Peyer's patch (tissue), 4 donors: Measurements from ENCODE around the gene ADGRG1. TPM values are rescaled to one million over a fixed set of nuclear protein-coding genes. Genes with fewer than 3 reads are reported as not detected.

Source experiments
- DNase-seq, 3 donors: peaks; one replicate each; pipeline ENCODE4 v3.0.0-alpha.2; 2017 to 2019
- H3K27ac ChIP-seq, 4 donors: fragments of 200-600 bp; sonication (generic); one replicate each; pipeline ENCODE4 v1.5.1; 2016 to 2019
- H3K27me3 ChIP-seq, 2 donors: fragments of 200-600 bp; sonication (generic); one replicate each; pipeline ENCODE4 v1.5.1; 2019
- H3K36me3 ChIP-seq, 3 donors: fragments of 200-600 bp; sonication (generic); one replicate each; pipeline ENCODE4 v1.5.1; 2016 to 2019
- H3K4me1 ChIP-seq, 4 donors: fragments of 200-600 bp; sonication (generic); one replicate each; pipeline ENCODE4 v1.5.1; 2016 to 2019
- H3K4me3 ChIP-seq, 4 donors: fragments of 200-600 bp; sonication (generic); 1 replicate in 3 of 4; 2 replicates in 1 of 4; pipeline ENCODE4 v1.5.1; 2016 to 2019; ENCODE audit warnings: mild to moderate bottlenecking in 1 of 4
- H3K9me3 ChIP-seq, 4 donors: fragments of 200-600 bp; sonication (generic); one replicate each; pipeline ENCODE4 v1.5.1; 2016 to 2019; ENCODE audit warnings: mild to moderate bottlenecking in 1 of 4
- POLR2A ChIP-seq, 2 donors: fragments of 450-650 bp; IDR thresholded peaks; one replicate each; pipeline ENCODE4 v1.5.1; 2017; ENCODE audit warnings: antibody characterized with exemption in 2 of 2, mild to moderate bottlenecking in 2 of 2, moderate library complexity in 2 of 2
- total RNA-seq, 4 donors: library from RNA; depleted of rRNA; stranded (reverse); fragments of >200 nt; gene quantifications; one replicate each; pipeline ENCODE4 v1.1.0, GENCODE V29; 2016
- TF ChIP-seq, protein P1 (sequence below), 6 experiments: fragments of 450-650 bp in 4 of 6; fragments of 200-600 bp in 2 of 6; sonication (generic) in 1 of 6; IDR thresholded peaks; one replicate each; pipeline ENCODE4 v1.5.1; 2017 to 2019; ENCODE audit warnings: antibody characterized with exemption in 6 of 6, mild to moderate bottlenecking in 3 of 6, moderate library complexity in 1 of 6

Gene ADGRG1
- total RNA-seq, 4 donors from 2014 or later = 12.8 to 50.3 (median 34.7) TPM

DNA sequence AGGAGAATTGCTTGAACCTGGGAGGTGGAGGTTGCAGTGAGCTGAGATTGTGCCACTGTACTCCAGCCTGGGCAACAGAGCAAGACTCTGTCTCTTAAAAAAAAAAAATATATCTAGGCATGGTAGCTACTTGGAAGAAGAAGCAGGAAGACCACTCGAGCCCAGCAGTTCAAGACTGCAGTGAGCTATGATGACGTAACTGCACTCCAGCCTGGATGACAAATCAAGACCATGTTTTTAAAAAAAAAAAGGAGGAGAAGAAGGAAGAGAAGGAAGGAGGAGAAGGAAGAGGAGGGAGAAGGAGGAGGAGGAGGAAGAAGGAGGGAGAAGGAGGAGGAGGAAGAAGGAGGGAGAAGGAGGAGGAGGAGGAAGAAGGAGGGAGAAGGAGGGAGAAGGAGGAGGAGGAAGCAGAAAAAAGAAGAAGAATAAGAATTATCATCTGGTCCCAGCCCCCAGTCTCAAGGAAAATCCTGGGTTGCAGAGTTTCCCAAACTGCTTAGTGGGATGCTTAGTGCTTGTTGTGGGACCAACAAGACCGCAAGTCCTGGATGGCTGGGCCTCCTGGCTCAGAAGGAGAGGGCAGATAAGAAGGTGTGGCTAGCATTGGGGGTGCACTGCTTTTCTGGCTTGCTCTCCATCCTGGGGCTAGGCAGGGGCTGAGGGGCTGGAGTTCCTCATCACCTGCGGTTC lies 62.5 kb downstream of the ADGRG1 start:
- H3K36me3 ChIP-seq = no peaks in the 10 kb centered on the region
- H3K4me3 ChIP-seq = no peak overlapping the region
- DNase-seq = peak in 1 of 3 donors; percentile 26
- no peaks in the 10 kb centered on the region for H3K27me3 ChIP-seq
- no peaks in the 10 kb centered on the region for H3K9me3 ChIP-seq
- TF ChIP-seq, protein P1, sequence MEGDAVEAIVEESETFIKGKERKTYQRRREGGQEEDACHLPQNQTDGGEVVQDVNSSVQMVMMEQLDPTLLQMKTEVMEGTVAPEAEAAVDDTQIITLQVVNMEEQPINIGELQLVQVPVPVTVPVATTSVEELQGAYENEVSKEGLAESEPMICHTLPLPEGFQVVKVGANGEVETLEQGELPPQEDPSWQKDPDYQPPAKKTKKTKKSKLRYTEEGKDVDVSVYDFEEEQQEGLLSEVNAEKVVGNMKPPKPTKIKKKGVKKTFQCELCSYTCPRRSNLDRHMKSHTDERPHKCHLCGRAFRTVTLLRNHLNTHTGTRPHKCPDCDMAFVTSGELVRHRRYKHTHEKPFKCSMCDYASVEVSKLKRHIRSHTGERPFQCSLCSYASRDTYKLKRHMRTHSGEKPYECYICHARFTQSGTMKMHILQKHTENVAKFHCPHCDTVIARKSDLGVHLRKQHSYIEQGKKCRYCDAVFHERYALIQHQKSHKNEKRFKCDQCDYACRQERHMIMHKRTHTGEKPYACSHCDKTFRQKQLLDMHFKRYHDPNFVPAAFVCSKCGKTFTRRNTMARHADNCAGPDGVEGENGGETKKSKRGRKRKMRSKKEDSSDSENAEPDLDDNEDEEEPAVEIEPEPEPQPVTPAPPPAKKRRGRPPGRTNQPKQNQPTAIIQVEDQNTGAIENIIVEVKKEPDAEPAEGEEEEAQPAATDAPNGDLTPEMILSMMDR (IDR thresholded peaks at IDR 0.05) = no peak
- no peak for TF ChIP-seq POLR2A (IDR thresholded peaks at IDR 0.05)
- no peak overlapping the region for H3K27ac ChIP-seq
- peaks cover 0 to 8% (median 0%) of the 10 kb centered on the region in 4 donors for H3K4me1 ChIP-seq

DNA sequence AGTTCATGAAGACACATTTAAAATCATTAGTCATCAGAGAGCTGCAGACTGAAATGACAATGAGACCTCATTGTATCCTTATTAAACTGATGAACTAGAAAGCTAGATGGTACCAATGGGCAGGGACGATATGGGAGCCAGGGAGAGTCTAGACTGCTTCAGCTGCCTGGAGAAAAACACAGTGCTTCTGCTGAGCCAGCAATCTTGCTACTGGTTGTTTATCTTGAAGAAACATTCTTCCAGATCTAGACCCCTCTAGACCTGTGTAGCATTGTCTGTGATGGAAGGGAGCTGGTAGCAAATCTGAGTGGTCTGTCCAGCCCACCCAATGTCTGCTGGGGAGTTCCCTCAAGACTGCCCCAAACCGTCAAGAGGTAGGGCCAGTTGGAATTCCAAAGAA lies 64.2 kb downstream of the ADGRG1 start:
- no peak overlapping the region for H3K4me3 ChIP-seq
- no peaks in the 10 kb centered on the region for H3K9me3 ChIP-seq
- no peak for DNase-seq
- no peak overlapping the region for H3K27ac ChIP-seq
- TF ChIP-seq, protein P1 (IDR thresholded peaks at IDR 0.05) = no peak
- TF ChIP-seq POLR2A (IDR thresholded peaks at IDR 0.05) = no peak
- H3K4me1 ChIP-seq = peaks cover 0 to 8% (median 0%) of the 10 kb centered on the region in 4 donors
- no peaks in the 10 kb centered on the region for H3K27me3 ChIP-seq
- no peaks in the 10 kb centered on the region for H3K36me3 ChIP-seq

DNA sequence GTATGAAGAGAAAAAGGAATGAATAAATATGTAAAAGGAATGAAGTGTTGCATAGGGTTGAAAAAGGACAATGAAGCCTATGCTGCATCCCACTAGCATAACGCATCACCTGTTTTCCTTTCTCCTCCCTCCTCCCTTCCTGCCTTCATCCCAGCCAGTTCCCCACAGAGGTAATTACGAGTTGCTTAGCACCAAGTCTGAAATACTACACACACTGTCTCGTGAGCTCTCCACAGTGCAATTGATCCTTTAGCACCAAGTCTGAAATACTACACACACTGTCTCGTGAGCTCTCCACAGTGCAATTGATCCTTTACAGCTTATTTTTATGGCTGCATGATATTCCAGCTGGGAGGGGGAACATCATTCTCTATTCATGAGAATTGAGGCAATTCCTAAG lies 65.1 kb downstream of the ADGRG1 start:
- peaks cover 0 to 8% (median 0%) of the 10 kb centered on the region in 4 donors for H3K4me1 ChIP-seq
- no peak for DNase-seq
- no peak overlapping the region for H3K27ac ChIP-seq
- H3K4me3 ChIP-seq = no peak overlapping the region
- no peaks in the 10 kb centered on the region for H3K36me3 ChIP-seq
- TF ChIP-seq POLR2A (IDR thresholded peaks at IDR 0.05) = no peak
- TF ChIP-seq, protein P1 (IDR thresholded peaks at IDR 0.05) = no peak
- no peaks in the 10 kb centered on the region for H3K9me3 ChIP-seq
- no peaks in the 10 kb centered on the region for H3K27me3 ChIP-seq

DNA sequence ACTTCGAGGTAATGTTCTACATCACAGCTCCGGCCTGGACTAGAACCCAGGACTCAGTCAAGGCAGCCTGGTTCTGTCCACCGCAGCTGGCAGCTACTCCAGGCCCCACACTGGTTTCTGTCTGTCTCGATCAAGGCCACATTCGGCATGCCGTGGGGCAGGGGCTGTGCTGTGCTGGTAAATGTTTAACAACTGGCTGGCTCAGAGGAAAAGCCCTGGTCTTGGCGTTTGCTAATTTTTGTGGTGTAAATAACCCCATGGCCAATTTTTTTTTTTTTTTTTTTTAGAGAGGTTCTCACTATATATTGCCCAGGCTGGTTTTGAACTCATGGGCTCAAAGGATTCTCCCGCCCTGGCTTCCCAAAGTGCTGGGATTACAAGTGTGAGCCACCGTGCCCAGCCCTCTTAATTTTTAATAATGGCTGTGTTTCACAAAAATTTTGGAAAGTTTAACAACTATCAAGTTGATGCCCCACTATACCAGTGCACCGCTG lies 65.8 kb downstream of the ADGRG1 start:
- peaks cover 0 to 8% (median 0%) of the 10 kb centered on the region in 4 donors for H3K4me1 ChIP-seq
- no peaks in the 10 kb centered on the region for H3K36me3 ChIP-seq
- no peak for TF ChIP-seq POLR2A (IDR thresholded peaks at IDR 0.05)
- TF ChIP-seq, protein P1 (IDR thresholded peaks at IDR 0.05) = no peak
- H3K27ac ChIP-seq = no peak overlapping the region
- peak in 1 of 3 donors; percentile 24 for DNase-seq
- H3K27me3 ChIP-seq = no peaks in the 10 kb centered on the region
- H3K9me3 ChIP-seq = no peaks in the 10 kb centered on the region
- H3K4me3 ChIP-seq = no peak overlapping the region

DNA sequence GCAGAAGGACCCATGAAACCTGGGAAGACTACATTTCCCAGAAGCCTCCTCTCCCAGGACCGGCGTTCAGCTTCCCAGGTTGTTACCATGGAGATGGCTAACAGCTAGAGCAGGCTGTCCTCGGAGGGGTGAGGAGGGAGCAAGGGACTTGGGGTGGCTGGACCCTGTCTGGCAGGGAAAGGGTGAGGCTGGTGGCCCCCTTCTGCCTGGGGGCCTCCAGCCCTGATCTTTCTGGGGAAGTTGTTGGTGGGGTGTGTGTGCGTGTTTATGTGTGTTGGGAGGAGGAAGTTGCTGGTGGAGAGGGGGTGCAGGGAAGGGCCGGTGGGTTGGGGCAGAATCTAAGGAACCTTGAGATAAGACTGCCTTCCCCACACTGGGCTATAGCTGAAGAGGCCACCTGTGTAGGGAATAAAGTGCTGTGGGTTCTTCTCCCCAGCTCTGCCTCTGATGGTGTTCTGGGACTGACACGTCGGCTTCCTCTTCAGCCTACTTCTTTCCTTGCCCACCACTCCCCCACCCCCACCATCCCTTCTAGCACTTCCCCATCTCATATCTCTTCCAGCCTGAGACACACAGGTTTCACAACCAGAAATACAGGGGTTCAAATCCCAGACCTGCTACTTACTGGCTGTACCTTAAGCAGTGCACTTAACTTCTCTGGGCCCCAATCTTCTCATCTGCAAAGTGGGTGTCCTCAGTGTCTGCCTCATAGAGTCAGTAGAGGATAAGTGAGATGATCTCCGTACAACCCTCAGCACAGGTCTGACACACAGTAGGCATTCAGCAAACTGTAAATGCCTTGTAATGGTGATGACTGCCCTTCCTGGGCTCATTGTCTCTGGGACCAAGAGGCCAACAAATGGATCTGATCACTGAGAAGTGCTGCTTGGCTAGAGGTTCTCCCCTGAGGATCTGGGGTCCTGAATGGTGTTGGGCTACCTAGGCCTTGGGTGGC lies 66.6 kb downstream of the ADGRG1 start, which contains the start of gene DRC7:
TSS of gene DRC7 (plus strand) at position 82 of the 955 bp plus-strand sequence. CDS start 3,144 bp downstream, outside the sequence.
- Histone ChIP-seq H3K9me3 (no peaks in the 10 kb centered on the region), H3K4me1 (peaks cover 0 to 4% (median 0%) of the 10 kb centered on the region in 4 donors), H3K27ac (no peak within 1 kb of the TSS), H3K36me3 (no peaks in the 10 kb centered on the region), H3K27me3 (no peaks in the 10 kb centered on the region), H3K4me3 (peak within 1 kb of the TSS in 1 of 4 donors; percentile 32)
- TF ChIP-seq, protein P1 (IDR thresholded peaks at IDR 0.05) = no peak
- TF ChIP-seq POLR2A (IDR thresholded peaks at IDR 0.05) = no peak
- DNase-seq = peak in 2 of 3 donors; percentile 36 to 62
